ENCODE measurements around the gene REEP2. TPM values are rescaled to one million over a fixed set of nuclear protein-coding genes. Genes with fewer than 3 reads are reported as not detected.
"Not testable (repeated sequence)": the region's sequence is repeated elsewhere in the genome, so short reads cannot be mapped to it uniquely, and the experiment has no call there.

Gene REEP2, protein sequence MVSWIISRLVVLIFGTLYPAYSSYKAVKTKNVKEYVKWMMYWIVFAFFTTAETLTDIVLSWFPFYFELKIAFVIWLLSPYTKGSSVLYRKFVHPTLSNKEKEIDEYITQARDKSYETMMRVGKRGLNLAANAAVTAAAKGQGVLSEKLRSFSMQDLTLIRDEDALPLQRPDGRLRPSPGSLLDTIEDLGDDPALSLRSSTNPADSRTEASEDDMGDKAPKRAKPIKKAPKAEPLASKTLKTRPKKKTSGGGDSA
- polyA plus RNA-seq (2013, experiment 1 of 2), result 9.4 TPM
- 9.3 TPM for polyA plus RNA-seq (2013, experiment 2 of 2)

DNA sequence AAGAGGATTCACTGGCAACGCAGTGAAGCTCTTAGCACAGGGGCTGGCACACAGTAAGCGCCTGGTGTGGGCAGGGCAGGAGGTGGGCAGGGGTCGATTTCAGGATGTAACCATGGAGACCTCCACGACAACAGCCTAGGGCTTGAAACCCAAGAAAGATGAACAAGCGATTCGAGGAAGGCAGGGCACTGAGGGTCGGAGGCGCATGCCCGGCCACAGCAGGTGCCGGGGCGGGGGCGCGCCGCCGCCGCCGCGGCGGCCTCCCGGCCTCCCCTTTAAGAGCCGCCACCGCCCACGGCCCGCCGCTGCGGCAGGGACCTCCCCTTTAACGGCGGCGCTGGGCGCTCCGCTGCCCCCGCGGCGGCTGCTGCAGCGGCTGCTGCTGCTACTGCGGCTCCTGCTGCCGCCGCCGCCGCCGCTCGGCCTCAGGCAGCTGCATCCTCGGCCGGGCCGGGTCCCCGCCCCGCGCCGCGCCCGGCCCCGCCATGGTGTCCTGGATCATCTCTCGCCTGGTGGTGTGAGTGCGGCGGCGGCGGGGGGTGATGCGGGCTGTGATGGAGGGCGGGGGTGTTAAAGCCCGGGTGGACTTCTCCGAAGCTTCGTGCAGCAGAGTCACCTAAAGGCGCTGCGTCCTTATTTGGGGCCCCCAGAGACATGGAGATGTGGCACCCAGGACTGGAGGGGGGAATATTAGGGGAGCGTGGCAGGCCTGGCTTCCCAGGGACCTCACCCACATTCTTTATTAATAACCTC is at the start of gene REEP2:
Gene REEP2 (plus strand): TSS at position 334 of the 753 bp plus-strand sequence. CDS start 152 bp downstream, at position 486.
- Histone ChIP-seq H3K9me3 (ENCODE audit: control insufficient read depth, low read length) (no peaks in the 10 kb centered on the region), H3K4me3 (ENCODE audit: insufficient read depth in 1 of 2, low read depth in 1 of 2, low read length in 2 of 2) (peak within 1 kb of the TSS; percentile 63 to 77), H3K4me2 (ENCODE audit: low read length, poor library complexity, severe bottlenecking) (peak within 1 kb of the TSS; percentile 93), H4K91ac (ENCODE audit: low read length) (no peak within 1 kb of the TSS), H3K4me1 (ENCODE audit: control insufficient read depth, insufficient read depth, low read depth, low read length) (peaks cover 13% of the 10 kb centered on the region), H4K8ac (ENCODE audit: low read length) (no peak within 1 kb of the TSS), H3K27me3 (ENCODE audit: control insufficient read depth in 1 of 2, insufficient read depth in 1 of 2, low read length in 2 of 2) (peaks cover 0 to 3% of the 10 kb centered on the region in 2 experiments), H3K9ac (ENCODE audit: low read length) (peak within 1 kb of the TSS; percentile 84), H3K4ac (ENCODE audit: low read depth in 1 of 2, low read length in 2 of 2) (peak within 1 kb of the TSS in 1 of 2 experiments; percentile 24), H3K36me3 (ENCODE audit: control insufficient read depth in 1 of 2, insufficient read depth in 2 of 2, low read depth in 1 of 2, low read length in 2 of 2) (peaks cover 16 to 29% of the 10 kb centered on the region in 2 experiments), H2BK120ac (ENCODE audit: low read depth, low read length) (no peak within 1 kb of the TSS), H3K27ac (ENCODE audit: low read length, poor library complexity, severe bottlenecking) (no peak within 1 kb of the TSS), H2AFZ (ENCODE audit: low read depth, low read length) (no peak within 1 kb of the TSS), H3K18ac (ENCODE audit: low read depth in 1 of 2, low read length in 2 of 2) (peak within 1 kb of the TSS in 1 of 2 experiments; percentile 40), H2AK5ac (ENCODE audit: low read length, severe bottlenecking) (no peak within 1 kb of the TSS), H2BK15ac (ENCODE audit: low read depth, poor library complexity, severe bottlenecking) (no peak within 1 kb of the TSS), H2BK5ac (ENCODE audit: low read depth, low read length, poor library complexity, severe bottlenecking) (no peak within 1 kb of the TSS), H3K14ac (ENCODE audit: low read length in 2 of 2) (no peak within 1 kb of the TSS), H3K79me1 (replicated peaks; ENCODE audit: low read length, poor library complexity, severe bottlenecking) (no peaks in the 10 kb centered on the region), H2BK12ac (ENCODE audit: low read length in 2 of 2) (no peak within 1 kb of the TSS), H3K23ac (ENCODE audit: low read length in 2 of 2) (no peak within 1 kb of the TSS)
- WGBS, result 1% methylated on average over 27 of the region's 65 CpGs
- DNase-seq, result peak; percentile 63

DNA sequence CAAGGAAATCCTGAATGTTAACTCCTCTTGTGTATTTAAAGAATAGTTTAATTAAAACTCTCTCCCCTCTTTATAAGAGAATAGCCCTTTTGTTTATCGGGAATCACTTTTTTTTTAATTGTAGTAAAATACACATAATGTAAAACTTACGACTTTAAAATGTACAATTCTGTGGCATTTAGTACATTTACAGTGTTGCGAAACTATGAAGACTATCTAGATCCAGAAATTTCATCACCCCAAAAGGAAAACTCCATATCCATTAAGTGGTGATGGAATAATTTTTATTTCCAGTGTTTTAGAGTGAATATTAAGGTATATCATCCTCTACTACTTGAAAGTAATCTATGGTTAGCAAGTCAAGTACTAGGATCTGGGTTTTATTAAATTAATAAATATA is 49.5 kb upstream of the REEP2 start:
- Histone ChIP-seq H2BK15ac (ENCODE audit: low read depth, poor library complexity, severe bottlenecking) (no peak overlapping the region), H3K4ac (ENCODE audit: low read depth in 1 of 2, low read length in 2 of 2) (no peak overlapping the region), H3K79me1 (replicated peaks; ENCODE audit: low read length, poor library complexity, severe bottlenecking) (peaks cover 27% of the 10 kb centered on the region), H3K4me1 (ENCODE audit: control insufficient read depth, insufficient read depth, low read depth, low read length) (no peaks in the 10 kb centered on the region), H3K4me3 (ENCODE audit: insufficient read depth in 1 of 2, low read depth in 1 of 2, low read length in 2 of 2) (no peak overlapping the region), H4K8ac (ENCODE audit: low read length) (no peak overlapping the region), H3K9ac (ENCODE audit: low read length) (no peak overlapping the region), H2AFZ (ENCODE audit: low read depth, low read length) (no peak overlapping the region), H3K23ac (ENCODE audit: low read length in 2 of 2) (no peak overlapping the region), H2BK120ac (ENCODE audit: low read depth, low read length) (no peak overlapping the region), H2AK5ac (ENCODE audit: low read length, severe bottlenecking) (no peak overlapping the region), H2BK12ac (ENCODE audit: low read length in 2 of 2) (no peak overlapping the region), H3K9me3 (ENCODE audit: control insufficient read depth, low read length) (no peaks in the 10 kb centered on the region), H3K27ac (ENCODE audit: low read length, poor library complexity, severe bottlenecking) (no peak overlapping the region), H3K36me3 (ENCODE audit: control insufficient read depth in 1 of 2, insufficient read depth in 2 of 2, low read depth in 1 of 2, low read length in 2 of 2) (peaks cover 30 to 73% of the 10 kb centered on the region in 2 experiments), H2BK5ac (ENCODE audit: low read depth, low read length, poor library complexity, severe bottlenecking) (no peak overlapping the region), H4K91ac (ENCODE audit: low read length) (no peak overlapping the region), H3K27me3 (ENCODE audit: control insufficient read depth in 1 of 2, insufficient read depth in 1 of 2, low read length in 2 of 2) (no peaks in the 10 kb centered on the region), H3K14ac (ENCODE audit: low read length in 2 of 2) (no peak overlapping the region), H3K18ac (ENCODE audit: low read depth in 1 of 2, low read length in 2 of 2) (no peak overlapping the region), H3K4me2 (ENCODE audit: low read length, poor library complexity, severe bottlenecking) (no peak overlapping the region)
- DNase-seq, result no peak
- WGBS, result no CpG with 5 or more reads among the region's 3 CpGs

DNA sequence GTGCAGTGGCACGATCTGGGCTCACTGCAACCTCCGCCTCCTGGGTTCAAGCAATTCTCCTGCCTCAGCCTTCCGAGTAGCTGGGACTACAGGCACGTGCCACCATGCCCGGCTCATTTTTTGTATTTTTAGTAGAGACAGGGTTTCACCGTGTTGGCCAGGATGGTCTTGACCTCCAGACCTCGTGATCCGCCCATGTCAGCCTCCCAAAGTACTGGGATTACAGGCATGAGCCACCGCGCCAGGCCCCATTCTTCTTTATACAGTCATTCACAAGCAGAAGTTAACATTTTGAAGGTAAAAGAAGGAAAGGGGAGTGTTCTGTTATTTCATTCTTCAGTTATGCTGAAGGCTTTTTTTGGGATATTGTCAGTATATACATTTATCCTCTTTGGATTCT is 48.9 kb upstream of the REEP2 start:
- H3K23ac ChIP-seq (ENCODE audit: low read length in 2 of 2); H3K4me2 ChIP-seq (ENCODE audit: low read length, poor library complexity, severe bottlenecking); H3K4ac ChIP-seq (ENCODE audit: low read depth in 1 of 2, low read length in 2 of 2); H3K4me3 ChIP-seq (ENCODE audit: insufficient read depth in 1 of 2, low read depth in 1 of 2, low read length in 2 of 2); H3K4me1 ChIP-seq (ENCODE audit: control insufficient read depth, insufficient read depth, low read depth, low read length); H2BK120ac ChIP-seq (ENCODE audit: low read depth, low read length); H2AFZ ChIP-seq (ENCODE audit: low read depth, low read length); H2BK12ac ChIP-seq (ENCODE audit: low read length in 2 of 2); DNase-seq; H3K27ac ChIP-seq (ENCODE audit: low read length, poor library complexity, severe bottlenecking); H4K8ac ChIP-seq (ENCODE audit: low read length); H4K91ac ChIP-seq (ENCODE audit: low read length); H2BK5ac ChIP-seq (ENCODE audit: low read depth, low read length, poor library complexity, severe bottlenecking); H3K9me3 ChIP-seq (ENCODE audit: control insufficient read depth, low read length); H3K9ac ChIP-seq (ENCODE audit: low read length); H2BK15ac ChIP-seq (ENCODE audit: low read depth, poor library complexity, severe bottlenecking); H3K14ac ChIP-seq (ENCODE audit: low read length in 2 of 2); H3K18ac ChIP-seq (ENCODE audit: low read depth in 1 of 2, low read length in 2 of 2); H2AK5ac ChIP-seq (ENCODE audit: low read length, severe bottlenecking); H3K27me3 ChIP-seq (ENCODE audit: control insufficient read depth in 1 of 2, insufficient read depth in 1 of 2, low read length in 2 of 2): not testable (repeated sequence)
- WGBS, result 92% methylated on average over 7 of the region's 10 CpGs
- Histone ChIP-seq H3K79me1 (replicated peaks; ENCODE audit: low read length, poor library complexity, severe bottlenecking) (peaks cover 28% of the 10 kb centered on the region), H3K36me3 (ENCODE audit: control insufficient read depth in 1 of 2, insufficient read depth in 2 of 2, low read depth in 1 of 2, low read length in 2 of 2) (peaks cover 28 to 79% of the 10 kb centered on the region in 2 experiments)

DNA sequence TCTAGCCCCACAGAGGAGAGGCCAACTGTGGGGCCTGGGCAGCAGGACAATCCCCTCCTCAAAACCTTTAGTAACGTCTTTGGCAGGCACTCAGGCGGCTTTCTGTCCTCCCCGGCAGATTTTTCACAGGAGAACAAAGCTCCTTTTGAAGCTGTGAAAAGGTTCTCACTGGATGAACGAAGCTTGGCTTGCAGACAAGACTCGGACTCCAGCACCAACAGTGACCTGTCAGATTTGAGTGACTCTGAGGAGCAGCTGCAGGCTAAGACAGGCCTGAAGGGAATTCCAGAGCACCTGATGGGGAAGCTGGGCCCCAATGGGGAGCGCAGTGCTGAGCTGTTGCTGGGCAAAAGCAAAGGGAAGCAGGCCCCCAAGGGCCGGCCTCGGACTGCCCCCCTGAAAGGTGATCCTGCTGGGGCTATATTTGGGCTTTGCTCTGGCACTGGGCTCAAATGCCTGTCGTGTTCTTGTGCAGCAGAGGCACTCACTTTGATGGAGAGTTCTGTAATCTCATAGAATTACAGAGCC is 46.9 kb upstream of the REEP2 start:
- Histone ChIP-seq H3K4me2 (ENCODE audit: low read length, poor library complexity, severe bottlenecking) (no peak overlapping the region), H4K91ac (ENCODE audit: low read length) (no peak overlapping the region), H2AFZ (ENCODE audit: low read depth, low read length) (no peak overlapping the region), H3K18ac (ENCODE audit: low read depth in 1 of 2, low read length in 2 of 2) (no peak overlapping the region), H3K4me3 (ENCODE audit: insufficient read depth in 1 of 2, low read depth in 1 of 2, low read length in 2 of 2) (no peak overlapping the region), H3K36me3 (ENCODE audit: control insufficient read depth in 1 of 2, insufficient read depth in 2 of 2, low read depth in 1 of 2, low read length in 2 of 2) (peaks cover 18 to 75% of the 10 kb centered on the region in 2 experiments), H2AK5ac (ENCODE audit: low read length, severe bottlenecking) (no peak overlapping the region), H3K27me3 (ENCODE audit: control insufficient read depth in 1 of 2, insufficient read depth in 1 of 2, low read length in 2 of 2) (no peaks in the 10 kb centered on the region), H3K4ac (ENCODE audit: low read depth in 1 of 2, low read length in 2 of 2) (no peak overlapping the region), H2BK12ac (ENCODE audit: low read length in 2 of 2) (no peak overlapping the region), H3K23ac (ENCODE audit: low read length in 2 of 2) (no peak overlapping the region), H2BK120ac (ENCODE audit: low read depth, low read length) (no peak overlapping the region), H2BK15ac (ENCODE audit: low read depth, poor library complexity, severe bottlenecking) (no peak overlapping the region), H3K27ac (ENCODE audit: low read length, poor library complexity, severe bottlenecking) (no peak overlapping the region), H3K79me1 (replicated peaks; ENCODE audit: low read length, poor library complexity, severe bottlenecking) (peaks cover 25% of the 10 kb centered on the region), H3K9me3 (ENCODE audit: control insufficient read depth, low read length) (no peaks in the 10 kb centered on the region), H3K9ac (ENCODE audit: low read length) (no peak overlapping the region), H3K14ac (ENCODE audit: low read length in 2 of 2) (no peak overlapping the region), H4K8ac (ENCODE audit: low read length) (no peak overlapping the region), H2BK5ac (ENCODE audit: low read depth, low read length, poor library complexity, severe bottlenecking) (no peak overlapping the region), H3K4me1 (ENCODE audit: control insufficient read depth, insufficient read depth, low read depth, low read length) (no peaks in the 10 kb centered on the region)
- 98% methylated on average over 9 of the region's 9 CpGs for WGBS
- no peak for DNase-seq

Data from mesenchymal stem cell (in vitro differentiated cells and primary cell).